ENCODE data around the gene SFT2D1.

SFT2D1 gene

DNA sequence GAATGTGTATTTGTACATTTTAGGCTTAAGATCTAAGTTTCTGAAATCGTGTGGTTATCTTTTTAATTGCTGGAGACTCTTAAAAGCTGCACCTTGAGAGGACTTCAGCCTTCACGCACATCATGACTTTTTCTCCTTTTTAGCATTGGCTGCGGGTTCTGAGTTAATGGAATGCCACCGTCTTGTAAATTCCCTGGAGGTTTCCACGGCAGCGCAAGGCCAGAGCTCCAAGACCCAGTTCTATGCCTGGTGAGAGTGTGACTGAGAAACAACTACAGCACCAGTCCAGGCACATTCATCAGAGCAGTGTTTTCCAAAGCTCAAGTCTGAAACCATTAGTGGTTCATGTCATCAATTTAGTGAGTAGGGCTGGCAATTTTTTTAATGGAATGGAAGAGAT lies 57.1 kb downstream of the SFT2D1 start:
- no peaks in the 10 kb centered on the region for H3K36me3 ChIP-seq (ENCODE audit: insufficient read depth, low read length)
- TF ChIP-seq POLR2AphosphoS5 (IDR thresholded peaks at IDR 0.05; ENCODE audit: borderline replicate concordance, low read depth, low read length) (no peak), EZH2 (IDR thresholded peaks at IDR 0.05) (no peak), FOXP2 (optimal IDR thresholded peaks at IDR 0.05; ENCODE audit: control extremely low read depth, extremely low read length, insufficient read depth) (no peak)
- no peak overlapping the region for H3K27ac ChIP-seq
- DNase-seq (ENCODE audit: low read depth, low spot score) = no peak
- H3K4me3 ChIP-seq = no peak overlapping the region
- no peak overlapping the region for H3K9ac ChIP-seq (ENCODE audit: insufficient read length)
- no peaks in the 10 kb centered on the region for H3K9me3 ChIP-seq (ENCODE audit: low read depth, low read length)

DNA sequence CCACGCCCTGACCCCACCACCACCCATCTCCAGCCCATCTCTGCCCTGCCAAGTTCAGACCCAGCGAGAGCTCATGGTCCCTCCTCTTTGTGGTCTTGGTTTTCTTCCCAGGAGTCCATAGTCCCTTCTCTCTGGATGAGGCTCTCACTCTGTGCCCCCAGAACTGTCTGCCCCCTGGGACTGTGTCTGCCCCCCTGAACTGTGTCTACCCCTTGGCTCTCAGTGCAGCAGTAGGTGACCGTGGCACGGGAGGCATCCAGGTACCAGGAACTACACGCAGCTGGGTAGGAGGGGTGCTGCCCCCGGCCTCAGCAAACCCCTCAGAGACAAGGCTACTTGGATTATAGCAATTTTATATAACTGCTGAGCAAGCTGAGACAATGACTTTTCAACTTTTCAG lies 57.7 kb downstream of the SFT2D1 start:
- no peaks in the 10 kb centered on the region for H3K9me3 ChIP-seq (ENCODE audit: low read depth, low read length)
- H3K4me3 ChIP-seq = no peak overlapping the region
- H3K9ac ChIP-seq (ENCODE audit: insufficient read length) = no peak overlapping the region
- H3K27ac ChIP-seq = no peak overlapping the region
- TF ChIP-seq POLR2AphosphoS5 (IDR thresholded peaks at IDR 0.05; ENCODE audit: borderline replicate concordance, low read depth, low read length) (no peak), EZH2 (IDR thresholded peaks at IDR 0.05) (no peak), FOXP2 (optimal IDR thresholded peaks at IDR 0.05; ENCODE audit: control extremely low read depth, extremely low read length, insufficient read depth) (no peak)
- DNase-seq (ENCODE audit: low read depth, low spot score) = no peak
- no peaks in the 10 kb centered on the region for H3K36me3 ChIP-seq (ENCODE audit: insufficient read depth, low read length)

DNA sequence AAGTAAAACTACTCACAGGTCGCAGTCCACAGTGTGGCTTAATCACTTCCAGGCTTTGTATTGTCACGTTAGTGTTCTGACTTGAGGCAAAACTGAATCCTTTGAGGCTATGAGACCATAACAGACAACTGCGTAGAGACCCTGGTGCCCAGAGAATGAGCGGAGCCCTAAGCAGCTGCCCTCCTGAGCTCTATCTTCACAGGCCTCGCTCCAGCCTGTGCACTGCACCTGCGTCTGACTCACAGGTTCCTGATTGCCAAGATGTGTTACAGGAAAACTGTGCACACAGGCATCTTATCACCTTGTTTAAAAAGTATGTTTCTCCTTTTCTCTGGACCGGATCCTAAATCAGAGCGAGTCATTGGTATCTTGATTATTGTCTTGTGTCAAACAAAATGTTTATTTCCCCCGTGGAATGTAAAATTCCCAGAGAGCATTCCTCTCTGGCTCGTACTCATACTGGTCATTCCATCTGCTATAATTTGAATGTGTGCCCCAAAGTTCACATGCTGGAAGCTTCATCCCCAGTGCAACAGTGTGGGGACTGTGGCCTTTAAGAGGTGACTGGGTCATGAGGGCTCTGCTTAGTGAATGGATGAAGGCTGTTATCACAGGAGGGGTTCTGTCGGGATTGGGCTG lies 59.8 kb downstream of the SFT2D1 start:
- no peaks in the 10 kb centered on the region for H3K9me3 ChIP-seq (ENCODE audit: low read depth, low read length)
- H3K9ac ChIP-seq (ENCODE audit: insufficient read length) = no peak overlapping the region
- H3K4me3 ChIP-seq = no peak overlapping the region
- no peak overlapping the region for H3K27ac ChIP-seq
- H3K36me3 ChIP-seq (ENCODE audit: insufficient read depth, low read length) = no peaks in the 10 kb centered on the region
- TF ChIP-seq POLR2AphosphoS5 (IDR thresholded peaks at IDR 0.05; ENCODE audit: borderline replicate concordance, low read depth, low read length) (no peak), EZH2 (IDR thresholded peaks at IDR 0.05) (no peak), FOXP2 (optimal IDR thresholded peaks at IDR 0.05; ENCODE audit: control extremely low read depth, extremely low read length, insufficient read depth) (no peak)
- DNase-seq (ENCODE audit: low read depth, low spot score) = no peak

DNA sequence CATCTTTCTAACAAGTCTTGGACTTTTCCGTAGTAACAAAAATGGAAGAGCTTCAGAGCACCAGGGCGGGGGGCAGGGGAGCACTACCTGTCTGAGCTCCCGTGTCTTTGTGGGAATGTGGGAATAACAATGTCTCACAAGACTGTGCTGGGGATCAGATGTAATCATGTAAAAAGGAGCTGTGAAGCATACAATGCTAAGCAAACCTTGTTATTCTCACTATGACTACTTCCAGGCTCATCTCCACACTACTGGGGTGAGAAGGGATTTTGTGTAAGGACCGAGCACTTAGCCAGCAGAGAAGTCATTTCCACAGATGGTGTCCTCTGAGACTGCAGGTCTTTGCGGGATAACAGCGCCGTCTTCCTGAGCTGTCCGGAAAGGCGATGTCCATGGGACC lies 61.2 kb downstream of the SFT2D1 start:
- H3K36me3 ChIP-seq (ENCODE audit: insufficient read depth, low read length) = no peaks in the 10 kb centered on the region
- TF ChIP-seq FOXP2 (optimal IDR thresholded peaks at IDR 0.05; ENCODE audit: control extremely low read depth, extremely low read length, insufficient read depth) (no peak), POLR2AphosphoS5 (IDR thresholded peaks at IDR 0.05; ENCODE audit: borderline replicate concordance, low read depth, low read length) (no peak), EZH2 (IDR thresholded peaks at IDR 0.05) (no peak)
- H3K4me3 ChIP-seq = no peak overlapping the region
- H3K9me3 ChIP-seq (ENCODE audit: low read depth, low read length) = no peaks in the 10 kb centered on the region
- H3K27ac ChIP-seq = no peak overlapping the region
- no peak for DNase-seq (ENCODE audit: low read depth, low spot score)
- no peak overlapping the region for H3K9ac ChIP-seq (ENCODE audit: insufficient read length)

DNA sequence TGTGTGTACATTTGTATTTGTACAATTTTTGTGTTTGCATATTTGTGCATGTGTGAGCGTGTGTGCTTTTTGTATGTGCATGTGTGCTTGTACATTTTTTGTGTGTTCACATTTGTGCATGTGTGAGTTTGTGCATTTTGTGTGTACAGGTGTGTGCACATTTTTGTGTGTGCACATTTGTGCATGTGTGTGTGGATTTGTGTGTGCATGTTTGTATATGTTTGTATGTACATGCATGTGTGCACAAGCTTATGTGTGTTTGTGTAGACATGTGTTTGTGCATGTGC lies 63.0 kb downstream of the SFT2D1 start:
- H3K27ac ChIP-seq = no peak overlapping the region
- H3K9ac ChIP-seq (ENCODE audit: insufficient read length) = no peak overlapping the region
- H3K36me3 ChIP-seq (ENCODE audit: insufficient read depth, low read length) = no peaks in the 10 kb centered on the region
- no peak overlapping the region for H3K4me3 ChIP-seq
- no peak for DNase-seq (ENCODE audit: low read depth, low spot score)
- TF ChIP-seq POLR2AphosphoS5 (IDR thresholded peaks at IDR 0.05; ENCODE audit: borderline replicate concordance, low read depth, low read length) (no peak), FOXP2 (optimal IDR thresholded peaks at IDR 0.05; ENCODE audit: control extremely low read depth, extremely low read length, insufficient read depth) (no peak)
- H3K9me3 ChIP-seq (ENCODE audit: low read depth, low read length) = no peaks in the 10 kb centered on the region

DNA sequence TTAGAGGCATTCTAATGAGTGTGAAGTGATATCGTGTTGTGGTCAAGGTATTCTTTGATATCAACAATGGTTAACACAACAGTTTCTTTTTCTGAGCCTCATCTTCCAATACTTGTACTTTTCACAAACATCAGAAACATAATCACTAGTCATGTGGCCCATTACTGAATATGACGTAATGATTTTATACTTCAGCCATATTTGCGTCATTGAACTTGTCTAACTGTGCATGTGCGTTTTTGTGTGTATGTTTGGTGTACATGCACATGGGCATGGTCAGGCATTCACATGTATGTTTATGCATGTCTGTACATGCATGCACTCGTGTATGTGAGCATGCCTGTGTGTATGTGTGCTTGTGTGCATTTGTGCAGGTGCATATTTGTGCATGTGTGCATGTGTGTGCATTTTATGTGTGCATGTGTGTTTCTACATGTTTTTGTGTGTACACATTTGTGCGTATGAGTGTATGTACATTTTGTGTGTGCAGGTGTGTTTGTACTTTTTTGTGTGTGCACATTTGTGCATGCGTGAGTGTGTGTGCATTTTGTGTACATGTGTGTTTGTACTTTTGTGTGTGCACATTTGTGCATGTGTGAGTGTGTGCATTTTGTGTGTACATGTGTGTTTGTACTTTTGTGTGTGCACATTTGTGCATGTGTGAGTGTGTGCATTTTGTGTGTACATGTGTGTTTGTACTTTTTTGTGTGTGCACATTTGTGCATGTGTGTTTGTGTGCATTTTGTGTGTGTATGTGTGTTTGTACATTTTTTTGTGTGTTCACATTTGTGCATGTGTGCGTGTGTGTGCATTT lies 63.6 kb downstream of the SFT2D1 start:
- H3K4me3 ChIP-seq = no peak overlapping the region
- TF ChIP-seq POLR2AphosphoS5 (IDR thresholded peaks at IDR 0.05; ENCODE audit: borderline replicate concordance, low read depth, low read length) (no peak), FOXP2 (optimal IDR thresholded peaks at IDR 0.05; ENCODE audit: control extremely low read depth, extremely low read length, insufficient read depth) (no peak), EZH2 (IDR thresholded peaks at IDR 0.05) (no peak)
- H3K27ac ChIP-seq = no peak overlapping the region
- H3K9me3 ChIP-seq (ENCODE audit: low read depth, low read length) = no peaks in the 10 kb centered on the region
- DNase-seq (ENCODE audit: low read depth, low spot score) = no peak
- no peaks in the 10 kb centered on the region for H3K36me3 ChIP-seq (ENCODE audit: insufficient read depth, low read length)
- H3K9ac ChIP-seq (ENCODE audit: insufficient read length) = no peak overlapping the region

DNA sequence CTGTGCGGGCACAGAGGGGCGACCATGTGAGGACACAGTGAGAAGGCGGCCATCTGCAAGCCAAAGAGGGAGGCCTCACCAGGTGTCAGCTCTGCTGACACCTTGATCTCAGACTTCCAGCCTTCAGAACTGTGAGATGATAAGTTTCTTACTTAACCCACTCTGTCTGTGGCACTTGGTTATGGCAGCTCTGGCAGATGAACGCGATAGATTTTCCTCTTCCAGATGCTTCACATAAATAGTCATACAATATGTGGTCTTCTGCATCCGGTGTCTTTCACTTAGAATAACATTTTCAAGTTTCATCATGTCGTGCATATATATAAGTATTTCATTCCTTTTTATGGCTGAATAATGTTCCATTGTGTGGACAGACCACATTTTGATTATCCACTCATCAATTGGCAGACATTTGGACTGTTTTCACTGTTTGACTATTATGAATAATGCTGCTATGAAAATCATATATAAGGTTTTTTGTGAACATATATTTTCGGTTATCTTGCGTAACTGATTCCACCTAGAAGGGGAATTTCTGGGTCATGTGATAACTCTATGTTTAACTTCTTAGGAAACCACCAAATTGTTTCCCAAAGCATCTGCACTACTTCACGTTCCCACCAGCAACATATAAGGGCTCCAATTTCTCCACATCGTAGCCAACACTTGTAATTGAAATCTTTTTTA lies 64.3 kb downstream of the SFT2D1 start:
- Histone ChIP-seq H3K4me3 (no peak overlapping the region), H3K36me3 (ENCODE audit: insufficient read depth, low read length) (no peaks in the 10 kb centered on the region), H3K27ac (no peak overlapping the region), H3K9me3 (ENCODE audit: low read depth, low read length) (no peaks in the 10 kb centered on the region), H3K9ac (ENCODE audit: insufficient read length) (no peak overlapping the region)
- DNase-seq (ENCODE audit: low read depth, low spot score) = no peak
- no peak for TF ChIP-seq FOXP2 (optimal IDR thresholded peaks at IDR 0.05; ENCODE audit: control extremely low read depth, extremely low read length, insufficient read depth)
- no peak for TF ChIP-seq POLR2AphosphoS5 (IDR thresholded peaks at IDR 0.05; ENCODE audit: borderline replicate concordance, low read depth, low read length)
- TF ChIP-seq EZH2 (IDR thresholded peaks at IDR 0.05) = no peak

DNA sequence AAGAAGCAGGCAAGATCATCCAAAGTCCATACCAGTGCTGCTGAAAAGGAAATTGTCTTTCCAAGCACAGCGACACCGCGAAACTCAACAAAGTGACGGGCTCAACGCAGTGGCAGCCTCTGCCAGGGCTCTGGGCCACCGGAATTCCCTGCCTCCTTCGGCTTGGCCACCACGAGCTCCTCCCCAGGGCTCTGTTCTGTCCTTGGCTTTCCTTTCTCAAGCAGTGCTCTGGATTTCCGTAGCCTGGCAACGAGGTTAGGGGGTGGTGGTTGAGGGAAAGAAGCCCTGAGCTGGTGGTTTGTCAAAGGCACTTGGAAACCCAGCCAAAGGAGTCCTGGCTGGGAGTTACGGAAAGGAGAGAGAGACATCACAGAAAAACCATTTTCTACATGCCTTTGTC lies 65.3 kb downstream of the SFT2D1 start:
- H3K9me3 ChIP-seq (ENCODE audit: low read depth, low read length) = no peaks in the 10 kb centered on the region
- TF ChIP-seq FOXP2 (optimal IDR thresholded peaks at IDR 0.05; ENCODE audit: control extremely low read depth, extremely low read length, insufficient read depth) (no peak), POLR2AphosphoS5 (IDR thresholded peaks at IDR 0.05; ENCODE audit: borderline replicate concordance, low read depth, low read length) (no peak), EZH2 (IDR thresholded peaks at IDR 0.05) (no peak)
- H3K9ac ChIP-seq (ENCODE audit: insufficient read length) = no peak overlapping the region
- no peak overlapping the region for H3K4me3 ChIP-seq
- H3K36me3 ChIP-seq (ENCODE audit: insufficient read depth, low read length) = no peaks in the 10 kb centered on the region
- H3K27ac ChIP-seq = no peak overlapping the region
- DNase-seq (ENCODE audit: low read depth, low spot score) = no peak
